ENCODE measurements around the gene IFNK.

DNA sequence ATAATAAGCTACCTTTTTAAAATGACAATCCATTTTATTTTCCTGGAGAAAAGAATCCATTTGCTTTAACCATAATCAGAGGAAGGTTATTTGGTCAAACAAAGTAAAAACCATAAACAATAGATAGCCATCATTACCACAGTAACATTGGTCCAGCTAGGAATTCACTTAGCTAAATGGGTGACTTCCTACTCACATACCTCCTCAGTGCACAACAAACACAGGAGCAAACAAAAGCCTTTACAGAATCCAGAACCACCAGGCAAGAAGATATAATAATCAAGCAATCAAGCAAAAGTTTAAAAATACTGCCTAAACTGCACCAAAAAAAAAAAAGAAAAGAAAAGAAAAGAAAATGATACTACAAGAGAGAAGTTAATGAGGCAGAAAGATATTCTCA, 949 bp upstream of the IFNK start:
- TF ChIP-seq, protein P1, sequence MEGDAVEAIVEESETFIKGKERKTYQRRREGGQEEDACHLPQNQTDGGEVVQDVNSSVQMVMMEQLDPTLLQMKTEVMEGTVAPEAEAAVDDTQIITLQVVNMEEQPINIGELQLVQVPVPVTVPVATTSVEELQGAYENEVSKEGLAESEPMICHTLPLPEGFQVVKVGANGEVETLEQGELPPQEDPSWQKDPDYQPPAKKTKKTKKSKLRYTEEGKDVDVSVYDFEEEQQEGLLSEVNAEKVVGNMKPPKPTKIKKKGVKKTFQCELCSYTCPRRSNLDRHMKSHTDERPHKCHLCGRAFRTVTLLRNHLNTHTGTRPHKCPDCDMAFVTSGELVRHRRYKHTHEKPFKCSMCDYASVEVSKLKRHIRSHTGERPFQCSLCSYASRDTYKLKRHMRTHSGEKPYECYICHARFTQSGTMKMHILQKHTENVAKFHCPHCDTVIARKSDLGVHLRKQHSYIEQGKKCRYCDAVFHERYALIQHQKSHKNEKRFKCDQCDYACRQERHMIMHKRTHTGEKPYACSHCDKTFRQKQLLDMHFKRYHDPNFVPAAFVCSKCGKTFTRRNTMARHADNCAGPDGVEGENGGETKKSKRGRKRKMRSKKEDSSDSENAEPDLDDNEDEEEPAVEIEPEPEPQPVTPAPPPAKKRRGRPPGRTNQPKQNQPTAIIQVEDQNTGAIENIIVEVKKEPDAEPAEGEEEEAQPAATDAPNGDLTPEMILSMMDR (IDR thresholded peaks at IDR 0.05; ENCODE audit: insufficient read depth, low read length, poor library complexity, severe bottlenecking), result no peak
- no peak for TF ChIP-seq EZH2phosphoT487 (conservative IDR thresholded peaks at IDR 0.05; ENCODE audit: low read length)

Measured in SU-DHL-6 (cell line).